HEK293 (cell line): ENCODE measurements around the gene ZFR.

Source experiments
- CTCF ChIA-PET: fragments of 350-600 bp; formaldehyde crosslinking; extraction: SDS; loops from one replicate; lab custom pipeline; 2021; ENCODE audit warnings: antibody characterized with exemption; lab: Yijun Ruan, JAX
- POLR2A ChIA-PET: fragments of 300-600 bp; formaldehyde crosslinking; extraction: SDS; loops from one replicate; lab custom pipeline; 2020; ENCODE audit warnings: antibody characterized with exemption, inconsistent platforms; lab: Yijun Ruan, JAX
- H3K27ac ChIP-seq: fragments of 200-500 bp; sonication (Bioruptor generic); 2 replicates; pipeline ENCODE4 v1.5.1; 2014; ENCODE audit warnings: low read depth, low read length, control low read depth, inconsistent platforms; ENCODE audit errors: extremely low read depth
- H3K36me3 ChIP-seq, 2 experiments: fragments of 200-500 bp in 1 of 2; sonication (Bioruptor generic) in 1 of 2; 1 replicate in 1 of 2; 2 replicates in 1 of 2; pipeline ENCODE4 v1.5.1; 2014 to 2017; ENCODE audit warnings: inconsistent platforms in 2 of 2, low read length in 2 of 2; ENCODE audit not compliant: control insufficient read depth in 2 of 2, insufficient read depth in 1 of 2
- H3K4me1 ChIP-seq: fragments of 200-500 bp; sonication (Bioruptor generic); 2 replicates; pipeline ENCODE4 v1.5.1; 2014; ENCODE audit warnings: mild to moderate bottlenecking, low read length, inconsistent platforms; ENCODE audit not compliant: control insufficient read depth, insufficient read depth
- H3K4me3 ChIP-seq: 2 replicates; pipeline ENCODE4 v1.5.1; 2011; ENCODE audit warnings: low read depth, mild to moderate bottlenecking, control low read depth, low read length, moderate library complexity
- H3K9me3 ChIP-seq: fragments of 200-500 bp; sonication (Bioruptor generic); 2 replicates; pipeline ENCODE4 v1.5.1; 2014; ENCODE audit warnings: low read depth, low read length, inconsistent platforms; ENCODE audit not compliant: control insufficient read depth, insufficient read depth
- BCL11A ChIP-seq: fragments of 450-650 bp; formaldehyde crosslinking; IDR thresholded peaks from 2 replicates; pipeline ENCODE4 v1.5.1; 2016; ENCODE audit warnings: low read depth, missing biosample characterization, missing genetic modification characterization
- GLI4 ChIP-seq: fragments of 450-650 bp; formaldehyde crosslinking; IDR thresholded peaks from 2 replicates; pipeline ENCODE4 v1.5.1; 2016; ENCODE audit warnings: missing biosample characterization, missing genetic modification characterization
- KLF10 ChIP-seq: fragments of 450-650 bp; IDR thresholded peaks from 2 replicates; pipeline ENCODE4 v1.5.1; 2018; ENCODE audit warnings: missing biosample characterization, mild to moderate bottlenecking, missing genetic modification characterization
- SCRT1 ChIP-seq: fragments of 450-650 bp; formaldehyde crosslinking; IDR thresholded peaks from 2 replicates; pipeline ENCODE4 v1.5.1; 2016; ENCODE audit warnings: missing biosample characterization, missing genetic modification characterization, borderline replicate concordance
- ZBTB8A ChIP-seq: fragments of 450-650 bp; formaldehyde crosslinking; IDR thresholded peaks from 2 replicates; pipeline ENCODE4 v1.5.1; 2016; ENCODE audit warnings: missing biosample characterization, missing genetic modification characterization
- ZFP41 ChIP-seq: fragments of 450-650 bp; formaldehyde crosslinking; IDR thresholded peaks from 2 replicates; pipeline ENCODE4 v1.5.1; 2016; ENCODE audit warnings: missing biosample characterization, missing genetic modification characterization, borderline replicate concordance
- ZNF112 ChIP-seq: fragments of 450-650 bp; formaldehyde crosslinking; IDR thresholded peaks from 2 replicates; pipeline ENCODE4 v1.5.0; 2017; ENCODE audit warnings: missing biosample characterization, missing genetic modification characterization
- ZNF132 ChIP-seq: fragments of 450-650 bp; formaldehyde crosslinking; IDR thresholded peaks from 2 replicates; pipeline ENCODE4 v1.5.1; 2017; ENCODE audit warnings: missing biosample characterization, missing genetic modification characterization, borderline replicate concordance
- ZNF16 ChIP-seq: fragments of 450-650 bp; formaldehyde crosslinking; IDR thresholded peaks from 2 replicates; pipeline ENCODE4 v1.5.1; 2016; ENCODE audit warnings: low read depth, missing biosample characterization, missing genetic modification characterization
- ZNF175 ChIP-seq: fragments of 450-650 bp; formaldehyde crosslinking; IDR thresholded peaks from 2 replicates; pipeline ENCODE4 v1.5.1; 2016; ENCODE audit warnings: missing biosample characterization, missing genetic modification characterization
- ZNF19 ChIP-seq: fragments of 450-650 bp; formaldehyde crosslinking; IDR thresholded peaks from 2 replicates; pipeline ENCODE4; 2016; ENCODE audit warnings: missing biosample characterization, missing genetic modification characterization, low read depth
- ZNF274 ChIP-seq, 2 experiments: fragments of 200-500 bp in 1 of 2; fragments of 450-650 bp in 1 of 2; sonication (Bioruptor generic) in 1 of 2; formaldehyde crosslinking in 1 of 2; IDR thresholded peaks; 2 replicates each; pipeline versions ENCODE4 v1.5.1 to v1.6.1; 2014 to 2016; ENCODE audit warnings: borderline replicate concordance in 1 of 2, inconsistent platforms in 1 of 2, low read length in 1 of 2, missing biosample characterization in 1 of 2, missing genetic modification characterization in 1 of 2
- ZNF366 ChIP-seq: fragments of 450-650 bp; formaldehyde crosslinking; conservative IDR thresholded peaks from 2 replicates; pipeline ENCODE4 v1.5.1; 2016; ENCODE audit warnings: missing biosample characterization, missing genetic modification characterization
- ZNF571 ChIP-seq: fragments of 450-650 bp; formaldehyde crosslinking; IDR thresholded peaks from 2 replicates; pipeline ENCODE4 v1.5.0; 2017; ENCODE audit warnings: missing biosample characterization, missing genetic modification characterization
- ZNF629 ChIP-seq: fragments of 450-650 bp; formaldehyde crosslinking; IDR thresholded peaks from 2 replicates; pipeline ENCODE4 v1.5.1; 2017; ENCODE audit warnings: missing biosample characterization, missing genetic modification characterization
- ZNF843 ChIP-seq: fragments of 450-650 bp; formaldehyde crosslinking; IDR thresholded peaks from 2 replicates; pipeline ENCODE4 v1.5.1; 2016; ENCODE audit warnings: missing biosample characterization, missing genetic modification characterization
- ZSCAN30 ChIP-seq: fragments of 450-650 bp; IDR thresholded peaks from 2 replicates; pipeline ENCODE4 v1.5.1; 2018; ENCODE audit warnings: missing biosample characterization, mild to moderate bottlenecking, missing genetic modification characterization, moderate library complexity
- TF ChIP-seq, protein P1 (sequence below): fragments of 450-650 bp; formaldehyde crosslinking; IDR thresholded peaks from 2 replicates; pipeline ENCODE4 v1.5.1; 2016; ENCODE audit warnings: missing biosample characterization, missing genetic modification characterization
- TF ChIP-seq, protein P2 (sequence below): fragments of 450-650 bp; formaldehyde crosslinking; IDR thresholded peaks from 2 replicates; pipeline ENCODE4 v1.5.1; 2017; ENCODE audit warnings: missing biosample characterization, missing genetic modification characterization
- TF ChIP-seq, protein P3 (sequence below): fragments of 450-650 bp; formaldehyde crosslinking; IDR thresholded peaks from 2 replicates; pipeline ENCODE4 v1.5.1; 2016; ENCODE audit warnings: missing biosample characterization, missing genetic modification characterization
- TF ChIP-seq, protein P4 (sequence below): fragments of 450-650 bp; formaldehyde crosslinking; IDR thresholded peaks from 2 replicates; pipeline ENCODE4 v1.5.1; 2016; ENCODE audit warnings: missing biosample characterization, missing genetic modification characterization
- TF ChIP-seq, protein P5 (sequence below): fragments of 450-650 bp; formaldehyde crosslinking; IDR thresholded peaks from 2 replicates; pipeline ENCODE4 v1.5.1; 2016; ENCODE audit warnings: missing biosample characterization, missing genetic modification characterization, low read depth

ZFR gene

DNA sequence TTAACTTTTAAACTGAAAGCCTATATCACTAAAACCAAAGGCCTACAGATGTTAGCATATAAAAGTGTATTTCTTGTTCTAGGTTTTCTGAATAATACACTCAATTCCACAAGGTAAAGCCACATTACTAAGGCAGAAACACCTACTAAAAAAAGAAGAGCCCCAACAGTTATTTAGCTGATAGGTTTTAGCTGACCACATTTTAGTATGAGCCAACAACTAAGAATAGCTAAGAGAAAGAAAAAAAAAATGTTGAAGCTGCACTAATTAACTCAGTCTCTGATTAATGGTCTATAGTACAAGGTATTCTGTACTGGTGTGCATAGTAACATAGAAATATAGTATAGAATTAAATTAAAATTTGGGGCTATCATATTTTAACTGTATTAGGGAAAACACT lies 23.5 kb downstream of the ZFR start:
- ChIA-PET CTCF (interaction anchor here (1.0 kb wide), 1 partner anchor 69 kb away, joined by 3 read pairs; no protein-coding TSS in a partner anchor), POLR2A (no interaction called here)
- Histone ChIP-seq H3K4me3 (no peak overlapping the region), H3K27ac (no peak overlapping the region), H3K36me3 (peaks cover 36 to 52% of the 10 kb centered on the region in 2 experiments), H3K9me3 (no peaks in the 10 kb centered on the region), H3K4me1 (peaks cover 16% of the 10 kb centered on the region)
- TF ChIP-seq ZNF16 (tag by site-specific recombination) (no peak), ZNF843 (tag by site-specific recombination) (no peak), KLF10 (no peak), SCRT1 (tag by site-specific recombination) (no peak), ZNF19 (tag by site-specific recombination) (no peak), ZNF571 (no peak), ZFP41 (tag by site-specific recombination) (no peak), ZBTB8A (no peak)
- TF ChIP-seq, protein P1, sequence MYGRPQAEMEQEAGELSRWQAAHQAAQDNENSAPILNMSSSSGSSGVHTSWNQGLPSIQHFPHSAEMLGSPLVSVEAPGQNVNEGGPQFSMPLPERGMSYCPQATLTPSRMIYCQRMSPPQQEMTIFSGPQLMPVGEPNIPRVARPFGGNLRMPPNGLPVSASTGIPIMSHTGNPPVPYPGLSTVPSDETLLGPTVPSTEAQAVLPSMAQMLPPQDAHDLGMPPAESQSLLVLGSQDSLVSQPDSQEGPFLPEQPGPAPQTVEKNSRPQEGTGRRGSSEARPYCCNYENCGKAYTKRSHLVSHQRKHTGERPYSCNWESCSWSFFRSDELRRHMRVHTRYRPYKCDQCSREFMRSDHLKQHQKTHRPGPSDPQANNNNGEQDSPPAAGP (tag by site-specific recombination) = no peak

DNA sequence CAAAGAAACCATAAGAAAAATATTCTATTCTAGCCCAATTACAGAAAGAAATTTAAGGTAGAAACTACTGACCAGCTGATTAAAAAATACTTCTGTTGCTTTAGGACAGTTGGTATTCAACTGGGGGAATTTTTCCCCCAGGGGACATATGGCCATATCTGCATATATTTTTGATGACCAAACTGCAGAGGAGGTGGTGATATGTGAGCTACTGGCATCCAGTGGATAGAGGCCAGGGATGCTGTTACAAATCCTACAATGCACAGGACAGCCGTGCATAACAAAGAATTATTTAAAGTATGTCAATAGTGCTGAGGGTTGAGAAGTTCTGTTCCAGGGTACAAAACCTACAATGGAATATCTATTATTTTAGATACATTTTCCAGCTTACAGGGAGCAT lies 24.0 kb downstream of the ZFR start:
- TF ChIP-seq ZNF629 (tag by site-specific recombination) (no peak), ZNF366 (tag by site-specific recombination) (no peak), ZNF132 (tag by site-specific recombination) (no peak), ZNF175 (tag by site-specific recombination) (no peak), ZNF112 (tag by site-specific recombination) (no peak), ZNF274 (IDR thresholded peaks at IDR 0.05; ENCODE audit: low read length) (no peak), ZNF274 (tag by site-specific recombination; IDR thresholded peaks at IDR 0.05; ENCODE audit: borderline replicate concordance) (no peak), GLI4 (no peak), BCL11A (tag by site-specific recombination) (no peak), ZSCAN30 (tag by site-specific recombination) (no peak)
- TF ChIP-seq, protein P2, sequence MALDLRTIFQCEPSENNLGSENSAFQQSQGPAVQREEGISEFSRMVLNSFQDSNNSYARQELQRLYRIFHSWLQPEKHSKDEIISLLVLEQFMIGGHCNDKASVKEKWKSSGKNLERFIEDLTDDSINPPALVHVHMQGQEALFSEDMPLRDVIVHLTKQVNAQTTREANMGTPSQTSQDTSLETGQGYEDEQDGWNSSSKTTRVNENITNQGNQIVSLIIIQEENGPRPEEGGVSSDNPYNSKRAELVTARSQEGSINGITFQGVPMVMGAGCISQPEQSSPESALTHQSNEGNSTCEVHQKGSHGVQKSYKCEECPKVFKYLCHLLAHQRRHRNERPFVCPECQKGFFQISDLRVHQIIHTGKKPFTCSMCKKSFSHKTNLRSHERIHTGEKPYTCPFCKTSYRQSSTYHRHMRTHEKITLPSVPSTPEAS (tag by site-specific recombination) = no peak
- TF ChIP-seq, protein P3, sequence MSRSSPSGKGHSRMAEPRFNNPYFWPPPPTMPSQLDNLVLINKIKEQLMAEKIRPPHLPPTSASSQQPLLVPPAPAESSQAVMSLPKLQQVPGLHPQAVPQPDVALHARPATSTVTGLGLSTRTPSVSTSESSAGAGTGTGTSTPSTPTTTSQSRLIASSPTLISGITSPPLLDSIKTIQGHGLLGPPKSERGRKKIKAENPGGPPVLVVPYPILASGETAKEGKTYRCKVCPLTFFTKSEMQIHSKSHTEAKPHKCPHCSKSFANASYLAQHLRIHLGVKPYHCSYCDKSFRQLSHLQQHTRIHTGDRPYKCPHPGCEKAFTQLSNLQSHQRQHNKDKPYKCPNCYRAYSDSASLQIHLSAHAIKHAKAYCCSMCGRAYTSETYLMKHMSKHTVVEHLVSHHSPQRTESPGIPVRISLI (tag by site-specific recombination) = no peak
- TF ChIP-seq, protein P4, sequence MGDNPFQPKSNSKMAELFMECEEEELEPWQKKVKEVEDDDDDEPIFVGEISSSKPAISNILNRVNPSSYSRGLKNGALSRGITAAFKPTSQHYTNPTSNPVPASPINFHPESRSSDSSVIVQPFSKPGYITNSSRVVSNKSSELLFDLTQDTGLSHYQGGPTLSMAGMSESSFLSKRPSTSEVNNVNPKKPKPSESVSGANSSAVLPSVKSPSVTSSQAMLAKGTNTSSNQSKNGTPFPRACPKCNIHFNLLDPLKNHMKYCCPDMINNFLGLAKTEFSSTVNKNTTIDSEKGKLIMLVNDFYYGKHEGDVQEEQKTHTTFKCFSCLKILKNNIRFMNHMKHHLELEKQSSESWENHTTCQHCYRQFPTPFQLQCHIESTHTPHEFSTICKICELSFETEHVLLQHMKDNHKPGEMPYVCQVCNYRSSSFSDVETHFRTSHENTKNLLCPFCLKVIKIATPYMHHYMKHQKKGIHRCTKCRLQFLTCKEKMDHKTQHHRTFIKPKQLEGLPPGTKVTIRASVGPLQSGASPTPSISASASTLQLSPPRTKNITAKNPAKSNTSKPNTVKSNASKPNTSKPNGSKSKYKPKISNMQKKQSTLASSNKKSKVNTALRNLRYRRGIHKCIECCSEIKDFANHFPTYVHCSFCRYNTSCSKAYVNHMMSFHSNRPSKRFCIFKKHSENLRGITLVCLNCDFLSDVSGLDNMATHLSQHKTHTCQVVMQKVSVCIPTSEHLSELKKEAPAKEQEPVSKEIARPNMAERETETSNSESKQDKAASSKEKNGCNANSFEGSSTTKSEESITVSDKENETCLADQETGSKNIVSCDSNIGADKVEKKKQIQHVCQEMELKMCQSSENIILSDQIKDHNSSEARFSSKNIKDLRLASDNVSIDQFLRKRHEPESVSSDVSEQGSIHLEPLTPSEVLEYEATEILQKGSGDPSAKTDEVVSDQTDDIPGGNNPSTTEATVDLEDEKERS (tag by site-specific recombination) = no peak
- TF ChIP-seq, protein P5, sequence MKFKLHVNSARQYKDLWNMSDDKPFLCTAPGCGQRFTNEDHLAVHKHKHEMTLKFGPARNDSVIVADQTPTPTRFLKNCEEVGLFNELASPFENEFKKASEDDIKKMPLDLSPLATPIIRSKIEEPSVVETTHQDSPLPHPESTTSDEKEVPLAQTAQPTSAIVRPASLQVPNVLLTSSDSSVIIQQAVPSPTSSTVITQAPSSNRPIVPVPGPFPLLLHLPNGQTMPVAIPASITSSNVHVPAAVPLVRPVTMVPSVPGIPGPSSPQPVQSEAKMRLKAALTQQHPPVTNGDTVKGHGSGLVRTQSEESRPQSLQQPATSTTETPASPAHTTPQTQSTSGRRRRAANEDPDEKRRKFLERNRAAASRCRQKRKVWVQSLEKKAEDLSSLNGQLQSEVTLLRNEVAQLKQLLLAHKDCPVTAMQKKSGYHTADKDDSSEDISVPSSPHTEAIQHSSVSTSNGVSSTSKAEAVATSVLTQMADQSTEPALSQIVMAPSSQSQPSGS (tag by site-specific recombination) = no peak
- no peak overlapping the region for H3K4me3 ChIP-seq
- peaks cover 19% of the 10 kb centered on the region for H3K4me1 ChIP-seq
- CTCF ChIA-PET = interaction anchor here (1.0 to 1.1 kb wide), 2 partner anchors 69 to 170 kb away, joined by 3 to 7 read pairs; no protein-coding TSS in a partner anchor
- no peak overlapping the region for H3K27ac ChIP-seq
- POLR2A ChIA-PET = no interaction called here
- H3K9me3 ChIP-seq = no peaks in the 10 kb centered on the region
- peaks cover 40 to 56% of the 10 kb centered on the region in 2 experiments for H3K36me3 ChIP-seq
